ENCODE data around the gene PLCB2. TPM values are rescaled to one million over a fixed set of nuclear protein-coding genes. Genes with fewer than 3 reads are reported as not detected.

Gene PLCB2
- total RNA-seq, 1 donor from 2014 or later, result 7.1 TPM

GRCh38 chr15:40342416-40343320, 34.9 kb upstream of the PLCB2 start:
- no peak for DNase-seq (ENCODE audit: low read depth, low spot score)

DNA sequence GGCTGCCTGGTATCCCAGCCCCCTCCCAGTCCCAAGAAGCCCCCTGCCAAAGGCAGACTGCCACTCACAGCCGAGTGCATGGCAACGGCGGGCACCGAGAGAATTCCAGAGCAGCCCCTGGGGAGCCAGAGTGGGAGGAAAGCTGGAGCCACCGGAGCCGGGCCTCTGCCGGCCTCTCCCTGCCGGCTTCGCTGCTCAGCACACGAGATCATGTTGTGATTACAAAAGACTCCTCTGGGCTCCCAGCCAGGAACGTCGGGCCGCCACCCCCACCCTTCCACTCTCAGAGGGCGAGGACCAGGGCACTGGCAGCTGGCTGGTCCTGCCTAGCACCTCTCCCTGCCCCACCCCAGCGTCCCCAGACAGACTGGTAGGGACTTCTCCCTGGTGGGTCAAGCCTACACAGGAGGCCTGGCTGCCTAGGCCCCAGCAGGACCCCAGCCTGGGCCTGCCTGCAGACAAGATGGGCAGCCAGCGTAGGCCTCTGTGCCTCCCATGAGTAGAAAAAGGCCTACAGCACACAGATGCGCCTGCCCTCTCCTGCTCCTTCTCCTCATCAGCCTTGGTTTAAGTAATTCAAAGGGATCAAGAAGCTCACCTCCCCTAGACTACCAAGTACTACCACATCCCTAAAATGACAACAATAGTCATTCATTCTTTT, 33.1 kb upstream of the PLCB2 start, which contains the start of gene CCDC9B:
Gene CCDC9B, minus strand, starts transcription at position 200 of the 661 bp plus-strand sequence. Its CDS starts 120 bp downstream, at position 80.
- no peak for DNase-seq (ENCODE audit: low read depth, low spot score)

GRCh38 chr15:40340038-40340739, 32.5 kb upstream of the PLCB2 start:
- no peak for DNase-seq (ENCODE audit: low read depth, low spot score)

GRCh38 chr15:40339621-40339945, 31.8 kb upstream of the PLCB2 start:
- no peak for DNase-seq (ENCODE audit: low read depth, low spot score)

GRCh38 chr15:40338921-40339620, 31.3 kb upstream of the PLCB2 start:
- DNase-seq (ENCODE audit: low read depth, low spot score), result no peak

- DNase-seq (ENCODE audit: low read depth, low spot score), result no peak
Observed at GRCh38 chr15:40338041-40338657, 30.4 kb upstream of the PLCB2 start.

- no peak for DNase-seq (ENCODE audit: low read depth, low spot score)
Observed at GRCh38 chr15:40337597-40337996, 29.9 kb upstream of the PLCB2 start.

GRCh38 chr15:40336744-40337122, 29.0 kb upstream of the PLCB2 start:
- DNase-seq (ENCODE audit: low read depth, low spot score), result no peak

- DNase-seq (ENCODE audit: low read depth, low spot score), result no peak
Observed at GRCh38 chr15:40335938-40336743, 28.4 kb upstream of the PLCB2 start.

- no peak for DNase-seq (ENCODE audit: low read depth, low spot score)
Observed at GRCh38 chr15:40334941-40335795, 27.4 kb upstream of the PLCB2 start.

- DNase-seq (ENCODE audit: low read depth, low spot score), result no peak
Observed at GRCh38 chr15:40334541-40334940, 26.8 kb upstream of the PLCB2 start.

- DNase-seq (ENCODE audit: low read depth, low spot score), result peak; percentile 95
Observed at GRCh38 chr15:40333922-40334492, 26.3 kb upstream of the PLCB2 start.

GRCh38 chr15:40332113-40332781, 24.5 kb upstream of the PLCB2 start:
- DNase-seq (ENCODE audit: low read depth, low spot score), result no peak

- DNase-seq (ENCODE audit: low read depth, low spot score), result no peak
Observed at GRCh38 chr15:40331637-40332036, 23.9 kb upstream of the PLCB2 start.

DNA sequence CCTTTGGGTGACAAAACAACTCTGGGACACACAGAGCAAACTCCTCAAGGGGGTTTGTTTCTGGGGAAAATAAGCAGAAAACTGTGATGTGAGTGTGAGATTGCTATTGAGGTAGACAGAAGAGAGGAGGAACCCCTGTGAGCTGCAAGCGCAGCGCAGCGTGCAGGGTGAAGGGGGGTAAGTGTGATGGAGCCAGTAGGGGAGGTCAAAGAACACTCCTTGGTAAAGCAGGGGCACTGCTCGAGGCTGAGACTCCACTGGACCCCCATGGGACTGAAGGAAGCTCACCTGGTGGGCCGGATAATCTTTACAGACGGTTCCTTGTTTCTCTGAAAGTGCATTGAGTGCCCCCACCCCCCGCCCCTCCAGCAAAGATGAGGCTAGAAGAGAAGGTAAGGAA, 23.3 kb upstream of the PLCB2 start:
- DNase-seq (ENCODE audit: low read depth, low spot score), result no peak

- DNase-seq (ENCODE audit: low read depth, low spot score), result no peak
Observed at GRCh38 chr15:40330368-40330836, 22.7 kb upstream of the PLCB2 start.

- DNase-seq (ENCODE audit: low read depth, low spot score), result no peak
Observed at GRCh38 chr15:40329804-40330203, 22.1 kb upstream of the PLCB2 start.

- no peak for DNase-seq (ENCODE audit: low read depth, low spot score)
Observed at GRCh38 chr15:40328751-40329150, 21.0 kb upstream of the PLCB2 start.
